Karpas-422 (cell line): Measurements from ENCODE around the gene TNFAIP8L1. TPM values are rescaled to one million over a fixed set of nuclear protein-coding genes. Genes with fewer than 3 reads are reported as not detected.
A peak's percentile ranks its signal among the peaks of the same experiment; 100 is the strongest.

ENCODE experiments used
- DNase-seq: peaks from one replicate; pipeline ENCODE4 v3.0.0-alpha.2; 2015
- H2AFZ ChIP-seq: fragments of 200-600 bp; sonication (generic); 2 replicates; pipeline ENCODE4 v1.6.1; 2014; ENCODE audit warnings: antibody characterized with exemption, low read length, mixed read lengths
- H3K27ac ChIP-seq: fragments of 200-600 bp; sonication (generic); 2 replicates; pipeline ENCODE4 v1.5.1; 2014; ENCODE audit warnings: mild to moderate bottlenecking, low read length, moderate library complexity
- H3K27me3 ChIP-seq: fragments of 200-600 bp; sonication (generic); 2 replicates; pipeline ENCODE4 v1.6.1; 2014; ENCODE audit warnings: low read length, mixed read lengths
- H3K36me3 ChIP-seq: fragments of 200-600 bp; sonication (generic); 2 replicates; pipeline ENCODE4 v1.6.1; 2014; ENCODE audit warnings: low read length, mixed read lengths; ENCODE audit not compliant: insufficient read depth
- H3K4me1 ChIP-seq: fragments of 200-600 bp; sonication (generic); 2 replicates; pipeline ENCODE4 v1.6.1; 2014; ENCODE audit warnings: mild to moderate bottlenecking, low read length, mixed read lengths
- H3K4me2 ChIP-seq: fragments of 200-600 bp; sonication (generic); 2 replicates; pipeline ENCODE4 v1.6.1; 2014; ENCODE audit warnings: low read length, low read depth, mild to moderate bottlenecking; ENCODE audit not compliant: poor library complexity, severe bottlenecking
- H3K4me3 ChIP-seq: fragments of 200-600 bp; sonication (generic); 2 replicates; pipeline ENCODE4 v1.5.1; 2014; ENCODE audit warnings: mild to moderate bottlenecking, antibody characterized with exemption, low read length, mixed read lengths
- H3K79me2 ChIP-seq: fragments of 200-600 bp; sonication (generic); 2 replicates; pipeline ENCODE4 v1.6.1; 2014; ENCODE audit warnings: mild to moderate bottlenecking, low read length, mixed read lengths
- H3K9ac ChIP-seq: fragments of 200-600 bp; sonication (generic); 2 replicates; pipeline ENCODE4 v1.6.0; 2014; ENCODE audit warnings: low read length
- H3K9me2 ChIP-seq: fragments of 200-600 bp; sonication (generic), shearing (Covaris generic); replicated peaks from 2 replicates; pipeline ENCODE4 v1.6.0; 2014; ENCODE audit warnings: mild to moderate bottlenecking, low read length, moderate library complexity; ENCODE audit not compliant: insufficient read depth
- H3K9me3 ChIP-seq: fragments of 300-700, 200-600 bp; sonication (generic); 2 replicates; pipeline ENCODE4 v1.6.1; 2014; ENCODE audit warnings: low read length, mixed read lengths
- H4K20me1 ChIP-seq: fragments of 200-600 bp; sonication (generic); 2 replicates; pipeline ENCODE4 v1.6.1; 2014; ENCODE audit warnings: mild to moderate bottlenecking, antibody characterized with exemption, low read length, low read depth; ENCODE audit not compliant: insufficient read depth
- total RNA-seq: library from RNA; depleted of rRNA; stranded (reverse); fragments of >200 nt; shearing (Covaris generic); gene quantifications from 2 replicates; pipeline ENCODE4 v1.2.3, GENCODE V29; 2014; ENCODE audit warnings: low replicate concordance

Gene TNFAIP8L1
- total RNA-seq, 1 experiment from 2014 or later: 1.8 TPM

DNA sequence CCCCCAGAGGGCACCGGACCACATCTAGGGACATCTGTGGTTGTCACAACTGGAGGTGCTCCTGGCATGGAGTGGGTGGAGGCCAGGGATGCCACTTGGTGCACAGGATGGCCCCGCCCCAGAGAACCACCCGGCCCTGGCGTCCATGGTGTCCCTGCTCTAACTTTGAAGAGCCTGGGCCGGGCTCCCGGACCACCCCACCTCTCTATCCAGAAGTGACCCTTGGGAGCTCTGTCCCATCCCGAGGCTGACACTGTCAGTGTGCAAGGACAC, 53.7 kb downstream of the TNFAIP8L1 start:
- no peaks in the 10 kb centered on the region for H3K9me2 ChIP-seq
- H2AFZ ChIP-seq: no peak overlapping the region
- no peak overlapping the region for H3K27ac ChIP-seq
- no peaks in the 10 kb centered on the region for H3K9me3 ChIP-seq
- H3K79me2 ChIP-seq: no peaks in the 10 kb centered on the region
- H3K36me3 ChIP-seq: peaks cover 10% of the 10 kb centered on the region
- no peak overlapping the region for H3K4me3 ChIP-seq
- H3K4me2 ChIP-seq: no peak overlapping the region
- no peaks in the 10 kb centered on the region for H4K20me1 ChIP-seq
- H3K4me1 ChIP-seq: peaks cover 7% of the 10 kb centered on the region
- H3K9ac ChIP-seq: no peak overlapping the region
- H3K27me3 ChIP-seq: no peaks in the 10 kb centered on the region
- no peak for DNase-seq

DNA sequence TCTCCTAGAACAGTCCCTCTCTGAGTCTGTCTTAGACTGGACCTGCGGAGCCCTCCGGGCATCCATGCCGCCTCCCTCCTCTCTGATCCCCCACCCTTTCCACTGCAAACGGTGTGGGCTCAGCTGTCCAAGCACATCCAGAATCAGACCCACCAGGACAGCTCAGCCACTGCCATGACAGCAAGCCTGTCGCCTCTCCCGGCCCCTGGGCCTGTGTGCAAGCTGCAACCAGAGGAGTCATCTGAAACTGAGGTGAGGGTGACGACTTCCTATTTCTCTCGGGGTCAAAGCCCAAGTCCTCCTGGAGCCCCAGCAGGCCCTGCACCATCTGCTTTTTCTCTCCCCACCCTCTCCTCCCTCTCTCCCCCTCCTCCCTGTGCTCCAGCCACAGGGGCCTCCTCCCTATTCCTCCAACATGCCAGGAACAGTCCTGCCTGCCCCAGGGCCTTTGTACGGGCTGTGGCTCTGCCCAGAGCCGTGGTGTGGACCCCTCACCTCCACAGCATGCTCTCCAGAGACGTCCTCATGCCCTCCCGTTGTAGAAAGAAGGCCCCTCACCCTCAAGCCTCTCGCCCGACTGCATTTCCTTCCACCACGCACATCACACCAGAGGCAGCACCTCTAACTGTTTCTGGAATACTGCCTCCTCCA, 54.3 kb downstream of the TNFAIP8L1 start:
- no peak for DNase-seq
- Histone ChIP-seq H3K9me3 (no peaks in the 10 kb centered on the region), H3K9ac (no peak overlapping the region)

DNA sequence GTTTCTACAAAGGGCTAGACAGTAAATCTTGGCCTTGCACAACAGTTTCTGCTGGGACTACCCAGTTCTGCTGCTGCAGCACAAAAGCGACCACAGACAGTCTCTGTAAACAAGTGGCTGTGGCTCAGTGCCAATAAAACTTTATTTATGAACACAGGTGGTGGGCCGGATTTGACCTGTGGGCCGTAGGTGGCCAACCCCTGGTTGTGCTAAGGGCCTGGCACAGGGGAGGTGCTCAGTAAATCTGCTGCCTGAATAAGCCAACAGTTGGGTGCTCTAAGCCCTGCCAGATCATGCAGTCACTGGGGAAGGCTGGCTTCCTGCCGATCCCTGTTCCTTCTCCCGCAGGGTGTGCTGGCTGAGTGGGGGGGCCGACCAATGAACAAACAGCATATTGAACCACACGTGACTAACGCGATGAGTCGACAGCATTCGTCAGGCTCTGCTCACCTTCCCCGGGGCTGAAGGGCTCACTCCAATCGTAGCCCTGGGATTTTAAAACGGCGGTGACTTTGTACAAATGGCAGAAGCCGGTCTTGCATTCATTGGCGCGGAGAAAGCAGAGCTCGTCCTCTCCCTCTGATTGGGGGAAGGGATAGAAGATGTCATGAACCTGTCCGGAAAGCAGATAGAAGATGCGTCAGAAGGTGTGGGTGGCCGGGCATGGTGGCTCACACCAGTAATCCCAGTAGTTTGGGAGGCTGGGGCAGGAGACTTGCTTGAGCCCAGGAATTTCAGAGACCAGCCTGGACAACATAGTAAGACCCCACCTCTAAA, 55.1 kb downstream of the TNFAIP8L1 start:
- Histone ChIP-seq H3K4me2 (no peak overlapping the region), H4K20me1 (no peaks in the 10 kb centered on the region), H3K27ac (no peak overlapping the region), H3K9me3 (no peaks in the 10 kb centered on the region), H3K9ac (no peak overlapping the region), H3K9me2 (no peaks in the 10 kb centered on the region), H2AFZ (no peak overlapping the region), H3K79me2 (no peaks in the 10 kb centered on the region), H3K27me3 (no peaks in the 10 kb centered on the region), H3K4me1 (peaks cover 11% of the 10 kb centered on the region), H3K4me3 (no peak overlapping the region), H3K36me3 (peaks cover 8% of the 10 kb centered on the region; the same call in 1 of the 2 replicates)
- no peak for DNase-seq

More for the DNA sequence above, 54.3 kb downstream of the TNFAIP8L1 start:
- Histone ChIP-seq H3K36me3 (peaks cover 7% of the 10 kb centered on the region; the same call in 1 of the 2 replicates), H3K9me2 (no peaks in the 10 kb centered on the region), H3K27ac (no peak overlapping the region), H4K20me1 (no peaks in the 10 kb centered on the region), H3K27me3 (no peaks in the 10 kb centered on the region), H3K79me2 (no peaks in the 10 kb centered on the region), H3K4me2 (no peak overlapping the region), H2AFZ (no peak overlapping the region), H3K4me3 (no peak overlapping the region), H3K4me1 (peaks cover 7% of the 10 kb centered on the region)

DNA sequence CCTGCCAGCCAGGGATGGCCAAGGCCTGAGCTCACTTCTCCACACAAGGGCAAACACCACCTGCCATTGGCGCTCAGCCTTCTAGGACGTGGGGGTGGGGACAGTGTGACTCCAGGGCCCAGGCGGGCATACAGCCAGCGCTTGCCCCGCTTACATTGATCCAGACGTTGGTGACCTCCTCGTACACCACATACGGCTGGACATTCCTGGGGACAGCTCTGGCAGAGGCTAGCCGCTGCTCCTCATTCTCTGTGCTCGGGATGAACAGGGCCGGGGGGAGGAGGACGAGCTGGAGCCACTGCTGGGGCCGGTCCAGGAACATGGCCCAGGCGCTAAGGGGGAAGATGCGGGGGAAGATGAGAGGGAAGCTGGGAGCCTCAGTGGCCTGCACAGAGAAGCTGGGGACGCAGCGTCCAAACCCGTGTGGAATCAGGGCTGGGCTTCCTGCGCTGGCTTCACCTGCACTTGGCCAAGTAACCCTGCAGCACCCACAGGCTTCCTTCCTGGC, 56.0 kb downstream of the TNFAIP8L1 start:
- DNase-seq: no peak
- no peaks in the 10 kb centered on the region for H3K27me3 ChIP-seq
- H3K36me3 ChIP-seq: peaks cover 10% of the 10 kb centered on the region; the same call in 1 of the 2 replicates
- no peaks in the 10 kb centered on the region for H3K79me2 ChIP-seq
- no peak overlapping the region for H3K9ac ChIP-seq
- no peak overlapping the region for H3K4me2 ChIP-seq
- H3K4me3 ChIP-seq: no peak overlapping the region
- H3K9me3 ChIP-seq: no peaks in the 10 kb centered on the region
- peaks cover 12% of the 10 kb centered on the region for H3K4me1 ChIP-seq
- H3K27ac ChIP-seq: no peak overlapping the region
- no peaks in the 10 kb centered on the region for H4K20me1 ChIP-seq
- no peak overlapping the region for H2AFZ ChIP-seq
- no peaks in the 10 kb centered on the region for H3K9me2 ChIP-seq

DNA sequence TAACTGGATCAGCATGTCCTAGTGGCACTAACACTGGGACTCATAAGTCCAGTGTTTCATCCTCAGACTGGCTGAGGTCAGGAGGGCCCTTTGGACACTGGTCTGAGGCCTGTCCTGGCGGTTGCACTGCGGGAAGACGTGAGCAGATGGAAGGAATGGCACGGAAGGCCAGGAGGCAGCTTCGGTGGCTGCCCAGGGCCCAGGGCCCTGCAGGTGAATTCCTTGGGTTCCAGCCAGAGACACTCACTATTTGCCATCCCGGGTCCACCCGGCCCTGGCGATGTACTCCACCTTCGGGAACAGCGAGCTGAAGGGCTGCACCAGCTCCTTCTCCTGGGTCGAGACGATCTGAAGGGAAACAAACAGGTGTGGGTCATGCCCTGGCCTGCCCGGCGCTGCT, 58.0 kb downstream of the TNFAIP8L1 start:
- Histone ChIP-seq H3K9me3 (no peaks in the 10 kb centered on the region), H3K27me3 (no peaks in the 10 kb centered on the region), H3K27ac (no peak overlapping the region), H3K79me2 (no peaks in the 10 kb centered on the region), H3K4me3 (no peak overlapping the region), H2AFZ (no peak overlapping the region), H3K9ac (no peak overlapping the region), H3K9me2 (no peaks in the 10 kb centered on the region), H3K4me2 (no peak overlapping the region), H3K36me3 (peaks cover 19% of the 10 kb centered on the region; the same call in 1 of the 2 replicates), H4K20me1 (no peaks in the 10 kb centered on the region), H3K4me1 (peaks cover 12% of the 10 kb centered on the region)
- DNase-seq: no peak

DNA sequence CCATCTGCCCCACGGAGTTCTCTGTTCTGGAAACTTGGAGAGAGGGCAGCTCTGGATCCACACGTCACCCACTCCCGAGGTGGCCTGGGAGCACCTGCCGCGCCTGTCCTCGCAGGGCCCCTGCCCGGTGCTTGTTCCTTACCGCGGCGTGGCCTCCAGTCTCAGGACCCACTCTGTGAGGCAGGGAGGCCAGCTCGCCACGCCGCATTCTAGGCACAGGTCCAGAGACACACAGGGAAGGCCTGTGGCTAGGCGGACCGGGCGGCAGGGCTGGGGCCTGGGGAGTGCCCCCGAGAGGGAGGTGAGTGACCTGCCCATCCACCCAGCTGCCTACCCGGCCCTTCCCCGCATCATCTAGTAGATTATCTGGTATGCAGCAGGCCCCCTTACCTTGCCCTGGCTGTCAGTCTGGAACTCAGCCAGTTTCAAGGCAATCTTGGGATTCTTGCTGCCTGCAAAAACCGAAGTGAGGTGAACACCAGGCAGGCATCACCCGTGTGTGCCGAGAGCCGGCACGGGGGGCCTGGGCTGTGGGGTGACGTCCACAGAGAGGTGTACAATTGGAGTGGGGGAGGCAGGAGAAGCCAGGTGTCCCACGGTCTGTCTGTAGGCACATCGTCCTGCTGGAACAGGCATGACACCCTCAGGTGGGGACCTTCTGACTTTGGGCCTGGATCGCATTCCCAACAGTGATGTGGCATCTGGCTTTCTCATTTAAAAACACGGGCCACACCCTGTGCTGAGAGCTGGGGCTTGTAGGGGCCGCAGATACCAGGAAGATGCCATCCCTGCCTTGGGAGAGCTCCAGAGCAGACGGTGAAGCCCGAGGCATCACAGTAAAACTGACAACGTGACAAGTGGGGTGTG, 60.7 kb downstream of the TNFAIP8L1 start:
- Histone ChIP-seq H3K4me2 (no peak overlapping the region), H3K9me3 (no peaks in the 10 kb centered on the region), H3K9ac (no peak overlapping the region), H3K36me3 (0 out of 2 replicates have a peak, but pooled peaks cover 12% of the 10 kb centered on the region), H2AFZ (no peak overlapping the region), H3K4me3 (no peak overlapping the region), H3K9me2 (no peaks in the 10 kb centered on the region), H4K20me1 (no peaks in the 10 kb centered on the region), H3K27ac (no peak overlapping the region), H3K79me2 (no peaks in the 10 kb centered on the region), H3K27me3 (no peaks in the 10 kb centered on the region), H3K4me1 (peaks cover 12% of the 10 kb centered on the region)
- no peak for DNase-seq

DNA sequence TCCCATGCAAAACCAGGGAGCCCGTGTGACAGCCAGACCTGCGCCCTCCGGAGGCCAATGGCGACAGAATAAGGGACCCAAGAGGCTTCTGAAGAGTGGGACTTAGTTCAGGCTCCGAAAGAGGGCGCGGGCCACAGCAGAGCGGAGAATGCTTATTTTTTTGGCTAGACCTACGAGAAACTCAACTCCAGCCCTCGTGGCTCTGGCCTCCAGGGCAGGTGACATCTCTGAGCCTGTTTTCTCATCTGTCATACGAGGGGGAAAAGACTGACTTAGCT, 61.3 kb downstream of the TNFAIP8L1 start:
- Histone ChIP-seq H3K9me2 (no peaks in the 10 kb centered on the region), H3K36me3 (0 out of 2 replicates have a peak, but pooled peaks cover 12% of the 10 kb centered on the region)
- peak; percentile 69 for DNase-seq

DNA sequence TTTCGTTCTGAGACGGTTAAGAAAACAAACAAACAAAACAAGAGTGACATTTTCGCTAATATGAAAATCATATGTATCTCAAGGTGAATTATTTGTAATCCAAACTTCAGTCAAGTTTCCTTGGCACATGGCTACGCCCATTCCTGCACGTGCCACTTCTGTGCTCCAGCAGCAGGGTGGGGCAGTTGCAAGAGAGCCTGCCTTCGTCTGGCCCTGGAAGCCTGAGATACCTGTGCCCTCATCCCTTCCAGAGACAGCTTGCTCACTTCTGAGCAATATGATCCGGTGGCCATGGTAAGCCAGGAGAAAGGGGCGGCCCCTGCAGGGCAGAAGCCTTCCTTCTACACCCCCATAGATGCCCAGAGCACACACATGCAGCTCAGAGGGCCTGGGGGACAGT, 62.2 kb downstream of the TNFAIP8L1 start:
- Histone ChIP-seq H3K9me2 (no peaks in the 10 kb centered on the region), H3K4me1 (peaks cover 12% of the 10 kb centered on the region), H3K9me3 (no peaks in the 10 kb centered on the region), H3K4me3 (no peak overlapping the region), H3K27me3 (no peaks in the 10 kb centered on the region), H4K20me1 (no peaks in the 10 kb centered on the region), H2AFZ (no peak overlapping the region), H3K79me2 (no peaks in the 10 kb centered on the region), H3K36me3 (0 out of 2 replicates have a peak, but pooled peaks cover 12% of the 10 kb centered on the region), H3K27ac (no peak overlapping the region), H3K9ac (no peak overlapping the region), H3K4me2 (no peak overlapping the region)
- no peak for DNase-seq

More for the DNA sequence above, 61.3 kb downstream of the TNFAIP8L1 start:
- H3K27ac ChIP-seq: no peak overlapping the region
- no peaks in the 10 kb centered on the region for H3K27me3 ChIP-seq
- H2AFZ ChIP-seq: no peak overlapping the region
- H3K79me2 ChIP-seq: no peaks in the 10 kb centered on the region
- H3K9me3 ChIP-seq: no peaks in the 10 kb centered on the region
- H3K4me1 ChIP-seq: peaks cover 12% of the 10 kb centered on the region
- H3K9ac ChIP-seq: no peak overlapping the region
- no peak overlapping the region for H3K4me2 ChIP-seq
- H3K4me3 ChIP-seq: no peak overlapping the region
- H4K20me1 ChIP-seq: no peaks in the 10 kb centered on the region
